ENCODE results near the gene CGB2. TPM values are rescaled to one million over a fixed set of nuclear protein-coding genes. Genes with fewer than 3 reads are reported as not detected.

Gene CGB2
- total RNA-seq, 4 donors from 2014 or later, result not detected

DNA sequence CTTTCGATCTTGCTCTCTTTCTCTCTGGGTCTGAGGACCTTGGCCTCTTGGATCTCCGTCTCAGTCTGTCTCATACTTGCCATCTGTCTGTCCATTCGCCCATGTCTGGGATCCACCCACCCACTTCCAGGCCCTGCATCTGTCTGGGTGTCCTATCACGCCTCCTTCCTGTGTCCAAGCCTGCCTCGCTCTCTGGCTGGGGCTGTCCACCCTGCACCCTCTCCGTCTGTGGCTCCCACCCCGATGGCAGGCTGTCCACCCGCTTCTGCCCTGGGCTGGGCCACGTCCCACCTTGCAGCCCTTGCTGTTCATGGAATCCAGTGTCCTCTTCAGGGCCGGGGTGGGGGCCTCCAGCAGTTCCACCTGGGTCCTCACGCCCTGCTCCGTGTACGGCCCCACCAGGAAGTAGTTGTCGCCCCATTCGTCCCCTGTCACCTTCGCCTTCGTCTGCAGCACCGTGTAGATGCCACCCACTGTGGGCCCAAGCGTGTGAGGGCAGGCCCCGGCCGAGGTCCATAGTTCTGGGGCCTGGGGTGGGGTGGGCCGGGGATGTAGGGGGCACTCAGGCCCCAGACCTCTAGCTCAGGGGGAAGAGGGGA, 40.6 kb upstream of the CGB2 start:
- Histone ChIP-seq H3K36me3 (peaks cover 0 to 48% of the 10 kb centered on the region in 2 donors), H3K4me1 (peaks cover 0 to 46% (median 29%) of the 10 kb centered on the region in 3 donors), H3K4me3 (peak overlapping the region in 1 of 2 donors; percentile 66), H3K27me3 (no peaks in the 10 kb centered on the region), H3K27ac (peak overlapping the region in 3 of 4 donors; percentile 93 to 95 (median 95)), H3K9me3 (no peaks in the 10 kb centered on the region)
- ATAC-seq, result no peak
- 73 to 100% methylated on average over 1 to 4 of the region's 22 CpGs for WGBS, 2 donors (ENCODE audit: low coverage in 1 of 2)
- TF ChIP-seq POLR2AphosphoS5 (IDR thresholded peaks at IDR 0.05), result no peak
- TF ChIP-seq EP300 (IDR thresholded peaks at IDR 0.05), result no peak
- TF ChIP-seq CTCF (IDR thresholded peaks at IDR 0.05), result no peak
- no peak for TF ChIP-seq POLR2A (IDR thresholded peaks at IDR 0.05)

- no peaks in the 10 kb centered on the region for H3K27me3 ChIP-seq
- peak overlapping the region; percentile 93 to 95 (median 94) for H3K27ac ChIP-seq
- ATAC-seq, result peak; percentile 44
- TF ChIP-seq POLR2AphosphoS5 (IDR thresholded peaks at IDR 0.05) (peak; percentile 92), POLR2A (IDR thresholded peaks at IDR 0.05) (peak; percentile 48 to 65), CTCF (IDR thresholded peaks at IDR 0.05) (no peak), EP300 (IDR thresholded peaks at IDR 0.05) (no peak)
- peak overlapping the region; percentile 66 to 81 for H3K4me3 ChIP-seq
- peaks cover 0 to 46% (median 29%) of the 10 kb centered on the region in 3 donors for H3K4me1 ChIP-seq
- no peaks in the 10 kb centered on the region for H3K9me3 ChIP-seq
- WGBS, 2 donors (ENCODE audit: low coverage in 1 of 2), result 0 to 22% methylated on average over 2 to 8 of the region's 8 CpGs
- peaks cover 0 to 39% of the 10 kb centered on the region in 2 donors for H3K36me3 ChIP-seq
Observed at GRCh38 chr19:48991873-48992580, 39.7 kb upstream of the CGB2 start.

DNA sequence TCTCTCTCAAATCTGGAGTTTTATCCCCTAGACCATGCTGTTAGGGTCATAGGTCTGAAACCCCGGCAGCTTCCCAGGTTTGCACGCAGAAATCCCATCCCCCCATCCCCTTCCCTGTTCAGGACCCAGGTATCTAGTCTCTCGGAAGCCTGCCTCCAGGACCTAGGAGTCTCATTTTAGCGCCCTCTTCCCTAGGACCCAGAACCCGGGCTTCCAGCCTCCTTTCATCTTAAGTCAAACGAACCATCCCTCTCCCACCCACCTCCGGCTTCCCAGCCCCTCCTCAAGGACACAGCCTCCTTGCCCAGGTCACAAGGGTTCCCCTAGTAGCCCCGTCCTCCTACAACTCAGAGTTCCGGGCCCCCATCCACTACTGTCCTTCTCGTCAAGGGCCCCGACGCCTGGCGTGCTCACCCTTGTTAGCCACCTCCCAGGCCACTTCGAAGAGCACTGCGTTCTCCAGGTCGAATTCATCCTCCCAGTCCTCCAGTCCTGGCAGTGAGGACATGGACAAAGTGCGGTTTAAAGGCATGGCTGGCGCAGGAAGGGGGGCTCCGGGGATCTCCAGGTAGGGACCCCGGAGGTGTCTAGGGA, 39.0 kb upstream of the CGB2 start:
- ATAC-seq, result peak; percentile 0
- Histone ChIP-seq H3K27me3 (no peaks in the 10 kb centered on the region), H3K27ac (peak overlapping the region; percentile 93 to 95 (median 94)), H3K36me3 (peaks cover 0 to 33% of the 10 kb centered on the region in 2 donors), H3K9me3 (no peaks in the 10 kb centered on the region), H3K4me1 (peaks cover 0 to 46% (median 29%) of the 10 kb centered on the region in 3 donors), H3K4me3 (peak overlapping the region; percentile 66 to 81)
- TF ChIP-seq EP300 (IDR thresholded peaks at IDR 0.05), result no peak
- no peak for TF ChIP-seq CTCF (IDR thresholded peaks at IDR 0.05)
- no peak for TF ChIP-seq POLR2AphosphoS5 (IDR thresholded peaks at IDR 0.05)
- TF ChIP-seq POLR2A (IDR thresholded peaks at IDR 0.05), result no peak
- 0% methylated on average over 10 of the region's 20 CpGs for WGBS, 2 donors (ENCODE audit: low coverage in 1 of 2)

GRCh38 chr19:48993175-48994034, 38.3 kb upstream of the CGB2 start, which contains the start of the genes GYS1 and RUVBL2:
Gene GYS1, minus strand, starts transcription at chr19:48993309. Its CDS starts 197 bp downstream, at chr19:48993112.
Gene RUVBL2, plus strand, starts transcription at chr19:48993887. Its CDS starts 25 bp downstream, at chr19:48993912.
- Histone ChIP-seq H3K27ac (peak within 1 kb of the TSS; percentile 93 to 95 (median 94)), H3K27me3 (no peaks in the 10 kb centered on the region), H3K9me3 (no peaks in the 10 kb centered on the region), H3K36me3 (peaks cover 0 to 26% of the 10 kb centered on the region in 2 donors), H3K4me3 (peak within 1 kb of the TSS; percentile 66 to 81), H3K4me1 (peaks cover 0 to 46% (median 29%) of the 10 kb centered on the region in 3 donors)
- TF ChIP-seq POLR2AphosphoS5 (IDR thresholded peaks at IDR 0.05), result peak; percentile 98
- peak in 3 of 4 experiments; percentile 96 to 100 (median 99) for TF ChIP-seq CTCF (IDR thresholded peaks at IDR 0.05)
- TF ChIP-seq EP300 (IDR thresholded peaks at IDR 0.05), result no peak
- peak; percentile 97 for TF ChIP-seq POLR2A (IDR thresholded peaks at IDR 0.05)
- peak; percentile 96 for ATAC-seq
- WGBS, 2 donors (ENCODE audit: low coverage in 1 of 2), result 0 to 1% methylated on average over 7 to 16 of the region's 56 CpGs
